KOPT-K1 (cell line): ENCODE data around the gene PDE1C.

Source experiments
- H3K27ac ChIP-seq: fragments of 200-600 bp; sonication (generic); 2 replicates; pipeline ENCODE4 v1.5.1; 2016; ENCODE audit warnings: antibody characterized with exemption, mild to moderate bottlenecking, low read depth, low read length; ENCODE audit not compliant: poor library complexity, severe bottlenecking
- H3K36me3 ChIP-seq: fragments of 200-600 bp; sonication (generic); 2 replicates; pipeline ENCODE4 v1.5.1; 2017; ENCODE audit warnings: antibody characterized with exemption, mild to moderate bottlenecking, low read length, moderate library complexity; ENCODE audit not compliant: insufficient read depth
- H3K9me3 ChIP-seq: fragments of 200-600 bp; sonication (generic); 2 replicates; pipeline ENCODE4 v1.5.1; 2017; ENCODE audit warnings: antibody characterized with exemption, low read length, mild to moderate bottlenecking; ENCODE audit not compliant: insufficient read depth, poor library complexity, severe bottlenecking

PDE1C gene

DNA sequence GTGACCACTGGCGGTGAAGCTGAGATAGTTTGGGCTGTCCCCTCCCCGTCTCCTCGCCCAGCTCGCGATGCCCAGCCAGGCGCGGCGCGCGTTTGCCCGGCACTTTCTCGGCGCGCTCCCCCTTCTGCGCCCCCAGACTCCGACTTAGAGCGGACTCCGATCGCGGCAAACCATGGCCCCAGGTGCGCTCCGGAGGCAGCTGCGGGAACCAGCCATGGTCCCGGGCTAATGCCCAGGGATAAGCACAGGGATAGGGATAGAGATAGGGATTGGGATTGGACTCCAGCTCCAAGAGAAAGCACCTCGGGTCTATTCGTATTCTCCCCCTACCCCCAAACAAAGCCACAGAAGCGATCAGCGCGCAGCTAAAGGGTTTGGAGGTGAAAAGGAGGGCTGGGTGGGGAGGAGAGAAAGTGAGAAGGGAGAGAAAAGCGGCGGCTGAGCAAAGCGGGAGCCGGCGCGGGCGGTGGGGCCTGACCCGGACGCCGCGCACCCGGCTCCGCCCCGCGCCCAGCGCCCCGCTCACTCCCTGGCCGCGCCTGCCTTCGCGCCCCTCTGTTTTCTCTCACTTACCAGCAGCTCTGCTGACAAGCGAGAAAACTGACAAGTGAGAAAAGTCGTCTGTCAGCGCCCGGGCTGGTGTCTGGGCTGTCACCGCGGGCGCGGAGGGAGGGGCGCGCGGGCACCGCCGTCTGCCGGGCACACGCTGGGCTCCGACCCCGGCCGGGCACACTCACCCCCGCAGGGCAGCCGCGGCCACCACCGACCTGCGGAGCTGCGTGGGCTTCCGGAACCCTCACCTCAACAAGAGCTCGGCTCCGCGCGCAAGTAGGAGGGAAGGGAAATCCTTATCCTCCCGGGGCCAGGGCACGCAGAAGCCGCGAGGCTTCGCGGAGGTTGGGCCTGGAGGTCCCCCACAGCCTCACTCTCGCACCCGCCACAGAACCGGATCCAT, at the start of gene PDE1C:
Gene PDE1C, minus strand, starts transcription at position 2 of the 955 bp plus-strand sequence.
- no peaks in the 10 kb centered on the region for H3K9me3 ChIP-seq
- H3K36me3 ChIP-seq = no peaks in the 10 kb centered on the region
- no peak within 1 kb of the TSS for H3K27ac ChIP-seq

DNA sequence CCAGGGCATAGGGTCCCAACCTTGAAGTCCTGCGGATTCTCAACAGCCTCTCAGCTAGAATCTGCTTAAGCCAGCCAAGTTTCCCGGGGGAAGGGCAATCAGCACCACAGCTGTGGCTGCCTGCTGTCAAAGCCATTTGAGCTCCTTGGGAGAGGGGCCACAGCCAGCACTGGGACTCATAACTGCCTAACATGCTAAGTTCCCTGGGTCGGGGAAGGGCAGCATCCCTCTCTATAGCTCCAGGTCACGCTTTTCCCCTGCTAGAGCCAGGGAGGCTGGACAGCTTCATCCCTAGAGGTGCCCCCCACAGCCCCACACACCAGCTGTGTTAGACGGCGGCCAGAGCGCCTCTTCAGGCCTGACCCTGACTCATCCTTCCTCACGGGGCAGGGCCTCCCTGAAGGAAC, 49.6 kb upstream of the PDE1C start:
- no peak overlapping the region for H3K27ac ChIP-seq
- no peaks in the 10 kb centered on the region for H3K36me3 ChIP-seq
- no peaks in the 10 kb centered on the region for H3K9me3 ChIP-seq

DNA sequence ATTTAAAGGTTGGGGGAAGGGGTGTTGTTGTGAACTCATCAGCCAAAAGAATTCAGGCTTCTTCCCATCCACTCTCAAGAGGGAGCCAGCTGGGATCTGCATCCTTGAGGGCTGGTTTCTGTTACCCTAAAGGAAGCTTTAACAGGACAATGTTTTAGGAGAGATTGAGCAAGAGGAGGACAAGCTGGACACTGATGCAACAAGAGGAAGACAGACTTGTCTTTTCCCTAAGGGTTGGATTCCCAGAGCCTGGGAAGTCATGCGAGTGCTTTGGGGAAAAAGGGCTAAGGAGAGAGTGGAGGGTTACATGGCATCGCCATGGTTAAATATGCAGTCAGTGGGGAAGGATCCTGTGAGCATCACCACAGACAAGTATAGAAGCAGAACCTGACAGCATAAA, 47.6 kb upstream of the PDE1C start:
- H3K9me3 ChIP-seq = no peaks in the 10 kb centered on the region
- no peak overlapping the region for H3K27ac ChIP-seq
- H3K36me3 ChIP-seq = no peaks in the 10 kb centered on the region

DNA sequence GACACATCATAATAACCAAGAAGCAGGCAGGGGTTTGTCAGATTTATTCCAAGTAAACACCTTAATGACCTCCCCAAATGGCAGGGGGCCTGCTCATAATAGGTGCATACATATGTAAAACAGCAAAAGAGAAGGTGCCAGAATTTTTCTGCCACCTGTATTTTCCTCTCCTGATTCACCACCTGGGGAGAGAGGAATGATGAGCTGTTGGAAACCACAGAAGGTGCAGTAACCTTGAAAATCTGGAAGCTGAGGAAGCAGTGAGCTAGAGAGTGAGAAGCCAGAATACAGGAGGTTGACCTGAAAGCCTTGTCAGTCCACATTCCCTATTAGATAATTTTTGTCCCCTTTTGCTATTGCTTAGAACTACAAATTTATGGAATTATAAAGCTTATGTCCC, 46.2 kb upstream of the PDE1C start:
- Histone ChIP-seq H3K36me3 (no peaks in the 10 kb centered on the region), H3K9me3 (peaks cover 3% of the 10 kb centered on the region), H3K27ac (no peak overlapping the region)

DNA sequence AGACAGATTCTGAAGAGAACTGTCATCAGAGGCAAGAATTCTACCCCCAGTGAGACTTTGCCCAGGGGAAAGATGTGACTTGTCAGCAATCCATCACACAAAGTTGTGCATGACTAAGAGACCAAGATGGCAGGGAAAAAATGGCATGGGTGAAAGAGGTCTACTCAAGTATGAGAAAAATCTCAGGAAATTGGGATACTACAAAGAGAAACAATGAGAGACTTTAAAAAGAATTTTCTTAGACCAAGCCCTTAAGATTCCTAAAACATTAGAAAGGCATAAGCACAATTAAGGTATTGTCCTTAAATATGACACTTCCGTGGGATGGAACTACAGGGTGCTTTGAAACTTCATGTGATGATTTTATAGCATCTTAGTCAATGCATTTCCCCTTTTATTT, 45.6 kb upstream of the PDE1C start:
- H3K36me3 ChIP-seq = no peaks in the 10 kb centered on the region
- no peak overlapping the region for H3K27ac ChIP-seq
- H3K9me3 ChIP-seq = peaks cover 9% of the 10 kb centered on the region

DNA sequence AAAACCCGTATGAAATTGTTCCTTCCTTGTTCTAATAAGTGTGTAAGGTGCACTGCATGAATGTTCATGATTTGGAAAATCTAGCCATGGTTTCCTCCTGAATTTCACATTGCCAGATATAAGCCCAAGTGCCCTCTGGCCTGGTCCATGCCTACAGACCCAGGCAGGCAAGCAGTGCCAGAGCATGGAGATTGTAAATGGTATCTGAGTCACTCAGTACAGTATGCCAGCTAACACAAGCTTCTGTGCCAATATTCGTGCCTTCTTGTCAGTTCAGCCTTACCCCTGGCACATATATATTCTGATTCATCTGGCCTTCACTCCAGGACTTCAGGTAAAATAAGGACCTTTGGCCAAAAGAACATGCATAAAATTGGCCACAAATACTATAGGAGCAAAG, 38.4 kb upstream of the PDE1C start:
- no peak overlapping the region for H3K27ac ChIP-seq
- H3K9me3 ChIP-seq = peaks cover 10% of the 10 kb centered on the region
- H3K36me3 ChIP-seq = no peaks in the 10 kb centered on the region

DNA sequence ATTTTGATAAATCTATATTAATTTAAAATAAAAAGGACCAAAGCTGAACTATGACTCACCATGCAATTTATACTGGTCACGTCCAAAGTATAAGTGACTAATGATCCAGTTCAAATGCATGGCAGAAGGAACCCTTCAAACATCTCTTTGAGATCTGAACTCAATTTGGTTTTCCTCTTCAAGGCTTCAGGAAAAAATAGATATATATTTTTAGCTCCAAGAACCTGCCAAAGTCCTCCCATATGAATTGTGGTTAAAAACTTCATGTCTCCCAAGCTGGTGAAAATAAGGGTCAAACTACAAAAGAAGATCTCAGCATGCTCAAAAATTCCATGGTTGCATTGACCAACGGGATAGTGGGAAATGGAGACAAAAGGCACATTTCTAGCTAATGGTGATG, 34.6 kb upstream of the PDE1C start:
- Histone ChIP-seq H3K36me3 (no peaks in the 10 kb centered on the region), H3K9me3 (no peaks in the 10 kb centered on the region), H3K27ac (no peak overlapping the region)

DNA sequence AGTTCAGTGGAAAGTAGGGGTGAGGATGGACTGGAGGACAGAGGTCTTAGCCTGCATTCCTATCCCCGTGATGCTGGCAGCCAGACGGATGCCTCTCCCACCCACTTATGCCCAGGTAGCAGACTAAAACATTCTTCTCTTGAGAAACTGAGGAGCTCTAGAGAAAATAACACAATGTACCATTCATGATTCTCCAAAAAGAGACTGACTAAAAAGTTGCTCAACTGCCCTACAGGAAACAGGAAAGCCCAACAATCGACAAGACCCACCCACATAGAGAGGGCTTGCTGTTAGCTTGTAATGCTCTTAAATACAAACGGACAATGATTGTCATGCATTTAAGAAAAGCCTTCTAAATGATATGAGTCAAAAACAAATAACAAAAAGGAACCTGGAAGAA, 33.2 kb upstream of the PDE1C start:
- H3K9me3 ChIP-seq = no peaks in the 10 kb centered on the region
- H3K27ac ChIP-seq = no peak overlapping the region
- no peaks in the 10 kb centered on the region for H3K36me3 ChIP-seq

DNA sequence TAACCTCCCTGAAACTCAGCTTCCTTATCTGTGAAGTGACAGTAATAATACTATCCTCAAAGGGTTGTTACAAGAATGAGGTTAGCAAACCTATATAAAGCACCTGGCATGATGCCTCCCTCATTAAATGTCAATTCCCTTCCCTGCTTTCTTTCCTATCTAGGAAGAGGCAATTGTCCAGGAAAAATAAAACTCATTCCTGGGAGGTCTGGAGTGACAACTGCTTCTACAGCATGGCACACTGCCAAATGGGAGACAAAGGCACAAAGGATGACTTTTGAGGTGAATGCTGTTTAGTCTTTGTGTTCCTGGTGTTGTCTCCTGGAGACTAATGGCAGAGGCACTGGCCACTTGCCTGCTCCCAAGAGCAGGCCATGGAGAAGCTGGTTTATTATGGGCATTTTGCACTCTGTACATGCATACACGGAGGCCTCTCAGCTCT, 32.2 kb upstream of the PDE1C start:
- Histone ChIP-seq H3K27ac (no peak overlapping the region), H3K9me3 (no peaks in the 10 kb centered on the region), H3K36me3 (no peaks in the 10 kb centered on the region)

DNA sequence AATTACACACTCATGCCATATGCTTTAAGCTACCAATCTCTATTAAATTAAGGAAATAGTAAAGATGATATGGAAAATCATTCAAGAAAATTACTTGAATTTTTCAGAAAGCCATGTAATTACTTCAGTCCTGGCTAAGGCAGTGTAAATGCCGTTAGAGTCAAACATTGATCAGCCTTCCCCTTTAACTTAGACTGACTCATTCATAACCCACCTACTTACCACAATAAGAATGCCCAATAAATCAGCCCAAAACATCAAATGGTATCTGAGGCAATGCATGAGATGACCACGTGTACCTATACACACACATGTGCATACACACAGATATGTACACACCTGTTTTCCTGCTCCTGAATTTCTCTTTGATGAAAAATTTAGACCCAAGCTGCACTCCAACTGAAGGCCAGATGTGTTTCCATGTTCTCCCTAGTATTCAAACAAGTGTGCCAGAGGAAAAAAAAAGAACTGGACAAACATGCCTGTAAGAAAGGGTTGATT, 30.2 kb upstream of the PDE1C start:
- Histone ChIP-seq H3K27ac (no peak overlapping the region), H3K9me3 (no peaks in the 10 kb centered on the region), H3K36me3 (no peaks in the 10 kb centered on the region)

DNA sequence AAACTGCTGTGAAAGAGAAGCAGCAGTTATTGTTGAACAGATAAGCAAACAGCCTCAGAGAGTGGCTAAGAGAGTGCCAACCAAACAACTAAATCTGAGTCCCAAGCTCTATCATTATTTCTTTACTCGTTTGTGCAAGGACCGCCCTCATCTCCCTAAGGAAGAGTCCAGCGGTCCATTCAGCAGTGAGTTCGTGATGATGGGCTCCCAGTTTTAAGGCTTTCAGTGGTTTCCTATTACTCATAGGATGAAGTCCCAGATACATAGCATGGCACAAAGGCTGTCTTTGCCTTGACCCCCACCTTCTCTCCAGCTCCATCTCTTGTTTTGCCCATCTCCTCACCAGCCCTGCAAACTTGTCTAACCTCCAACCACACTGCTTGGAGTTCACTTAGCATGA, 24.3 kb upstream of the PDE1C start:
- Histone ChIP-seq H3K27ac (no peak overlapping the region), H3K36me3 (no peaks in the 10 kb centered on the region), H3K9me3 (no peaks in the 10 kb centered on the region)

DNA sequence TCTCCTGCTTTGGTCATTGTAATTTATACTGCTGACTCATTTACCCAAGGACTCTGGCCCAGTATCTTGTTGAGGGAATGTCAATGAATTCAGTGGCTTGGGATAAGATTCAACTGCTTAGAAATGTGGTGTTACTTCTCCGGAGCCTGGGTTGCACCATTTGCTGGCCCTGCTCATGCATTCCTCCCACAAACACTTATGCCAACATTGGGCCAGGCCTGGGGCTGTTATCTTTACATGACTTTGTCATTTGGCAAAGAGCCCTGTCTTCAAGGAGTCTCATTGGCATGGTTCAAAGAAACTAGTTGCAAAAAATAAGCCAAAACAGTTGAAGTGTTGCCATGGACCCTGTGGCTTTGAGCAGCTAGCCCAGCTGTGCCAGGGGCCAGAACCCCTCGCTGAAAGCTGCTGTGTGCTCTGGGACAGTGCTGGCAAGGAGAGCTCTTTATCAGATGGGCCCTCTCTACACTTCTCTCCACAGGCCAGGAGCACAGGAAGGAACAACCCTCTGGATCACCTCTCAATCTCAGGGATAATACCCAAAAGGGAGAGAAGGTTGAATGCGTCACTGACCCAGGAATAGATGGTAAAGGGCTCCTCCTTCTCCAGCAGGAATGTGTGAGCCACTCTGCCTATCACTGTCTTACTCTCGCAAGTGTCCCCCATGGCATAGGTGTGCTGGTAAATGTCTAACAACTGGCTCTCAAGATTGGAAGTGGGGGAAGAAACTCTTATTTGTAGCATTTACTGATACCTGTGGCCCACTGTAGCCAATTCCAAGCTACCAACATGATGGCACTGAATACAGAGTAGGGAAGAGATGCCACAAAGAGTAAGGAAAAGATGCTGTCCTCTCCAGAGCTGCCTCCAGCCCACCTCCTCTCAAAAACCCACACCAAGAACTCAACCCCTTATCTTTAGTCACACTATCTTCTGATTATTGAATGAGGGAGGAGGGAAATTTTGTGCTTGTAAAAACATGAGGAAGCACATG, 23.5 kb upstream of the PDE1C start:
- Histone ChIP-seq H3K27ac (no peak overlapping the region), H3K9me3 (no peaks in the 10 kb centered on the region), H3K36me3 (no peaks in the 10 kb centered on the region)

DNA sequence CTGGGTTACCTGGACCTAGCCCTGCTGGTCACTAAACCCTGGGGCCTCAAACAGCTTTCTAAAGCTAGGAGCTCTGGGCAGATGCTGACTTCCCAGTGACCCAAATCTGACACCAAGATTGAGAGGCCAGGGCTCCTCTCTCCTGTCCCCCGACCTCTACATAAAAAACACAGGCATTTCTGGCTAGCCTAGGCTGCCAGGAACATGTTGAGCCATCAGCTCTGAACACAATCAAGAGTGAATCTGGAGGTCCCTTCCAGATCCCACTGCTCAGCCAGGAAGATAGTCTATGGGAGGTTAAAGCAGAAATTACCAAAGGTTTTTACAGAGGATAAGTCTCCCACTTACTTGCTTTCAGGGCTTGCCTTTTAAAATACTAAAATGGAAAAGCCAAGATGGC, 22.1 kb upstream of the PDE1C start:
- no peak overlapping the region for H3K27ac ChIP-seq
- no peaks in the 10 kb centered on the region for H3K9me3 ChIP-seq

DNA sequence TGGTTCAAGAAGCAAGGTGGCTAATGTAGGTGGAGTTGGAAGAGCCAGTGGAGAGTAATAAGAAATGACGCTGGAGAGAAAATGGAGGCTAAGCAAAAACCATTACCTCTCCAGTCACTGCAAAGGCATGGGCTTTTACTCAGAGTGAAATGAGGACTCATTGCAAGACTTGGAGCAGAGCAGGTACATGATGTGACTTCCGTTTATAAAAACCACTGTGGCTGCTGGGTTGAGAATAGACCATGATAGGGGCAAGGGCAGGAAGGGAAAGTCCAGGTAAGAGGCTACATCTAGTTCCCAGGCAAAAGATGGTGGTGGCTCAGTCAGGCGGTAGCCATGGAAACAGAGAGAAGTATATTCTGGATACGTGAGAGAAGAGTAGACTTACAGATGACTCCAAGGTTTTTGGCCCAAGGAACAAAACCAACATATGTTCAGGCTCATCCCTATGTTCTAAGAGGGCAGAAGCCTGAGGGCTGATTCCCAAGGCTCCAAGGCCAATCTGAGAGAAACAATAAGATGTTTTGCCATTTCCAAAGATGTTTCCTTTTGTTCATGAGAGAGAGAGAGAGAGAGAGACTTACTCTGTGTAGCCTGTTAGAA, 21.5 kb upstream of the PDE1C start:
- Histone ChIP-seq H3K36me3 (no peaks in the 10 kb centered on the region), H3K9me3 (no peaks in the 10 kb centered on the region), H3K27ac (no peak overlapping the region)

More for the DNA sequence above, 22.1 kb upstream of the PDE1C start:
- no peaks in the 10 kb centered on the region for H3K36me3 ChIP-seq

DNA sequence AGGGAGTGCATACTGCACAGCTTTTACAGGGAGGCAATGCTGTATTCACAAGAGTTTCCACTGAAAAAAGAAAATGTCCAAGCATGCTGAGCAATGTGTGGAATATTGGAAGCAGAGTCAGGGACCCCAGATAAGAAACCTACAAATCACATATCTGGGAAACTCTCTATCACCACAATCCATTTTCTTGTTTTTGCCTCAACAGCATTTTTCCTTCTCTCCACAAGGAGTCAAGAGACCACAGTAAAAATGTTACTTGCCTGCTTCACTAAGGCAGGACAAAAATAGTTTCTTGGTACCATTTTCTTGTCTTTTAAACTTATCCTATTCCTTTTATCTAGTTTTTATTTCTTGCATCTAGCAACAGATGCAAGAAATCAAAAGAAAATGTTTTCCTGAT, 19.5 kb upstream of the PDE1C start:
- Histone ChIP-seq H3K27ac (no peak overlapping the region), H3K9me3 (no peaks in the 10 kb centered on the region)

More for the DNA sequence above, 19.5 kb upstream of the PDE1C start:
- no peaks in the 10 kb centered on the region for H3K36me3 ChIP-seq
